HG02938 (cell line): ENCODE results near the gene CDYL2.
"Not testable (repeated sequence)": the region's sequence is repeated elsewhere in the genome, so short reads cannot be mapped to it uniquely, and the experiment has no call there.

Experiments used
- ATAC-seq: cut with Tn5 transposase; IDR thresholded peaks from one replicate; pipeline ENCODE4 v1.9.1; 2021; ENCODE audit warnings: mild to moderate bottlenecking, moderate library complexity; ENCODE audit not compliant: unreplicated experiment

CDYL2 gene

DNA sequence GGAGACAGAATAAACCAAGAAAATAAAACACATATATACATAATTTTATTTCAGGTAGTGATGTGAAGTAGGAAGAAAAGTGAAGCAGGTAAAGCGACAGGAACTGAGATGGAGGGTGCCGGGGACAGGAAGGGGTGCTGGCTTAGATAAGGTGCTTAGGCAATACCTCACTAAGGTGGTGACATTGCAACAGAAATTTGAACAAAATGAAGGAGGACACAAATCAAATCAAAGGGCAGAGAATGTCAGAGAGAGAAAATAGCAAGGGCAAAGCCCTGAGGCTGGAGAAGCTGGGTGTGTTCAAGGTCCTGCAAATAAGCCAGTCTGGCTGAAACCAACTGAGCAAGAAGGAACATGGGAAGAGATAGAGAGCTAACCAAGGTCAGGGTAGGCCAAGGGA is 5.0 kb upstream of the CDYL2 start:
- ATAC-seq: no peak

DNA sequence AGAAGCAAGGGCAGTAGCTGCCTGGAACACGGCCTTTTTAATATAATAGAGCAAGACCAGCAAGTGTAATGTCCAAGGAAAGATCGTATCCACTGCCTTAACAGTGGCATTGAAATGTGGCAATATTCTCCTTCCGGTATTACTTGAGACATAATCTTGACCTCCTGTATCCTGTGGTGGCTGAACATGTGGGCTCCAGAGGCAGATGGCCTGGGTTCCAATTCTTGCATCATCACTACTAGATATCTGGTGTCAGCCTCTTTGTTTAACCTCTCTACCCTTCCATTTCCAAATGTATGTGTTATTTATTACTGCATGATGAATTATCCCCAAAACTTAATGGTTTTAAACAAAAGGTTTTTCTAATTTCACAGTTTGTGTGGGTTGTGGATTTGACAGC is 3.5 kb upstream of the CDYL2 start:
- no peak for ATAC-seq

DNA sequence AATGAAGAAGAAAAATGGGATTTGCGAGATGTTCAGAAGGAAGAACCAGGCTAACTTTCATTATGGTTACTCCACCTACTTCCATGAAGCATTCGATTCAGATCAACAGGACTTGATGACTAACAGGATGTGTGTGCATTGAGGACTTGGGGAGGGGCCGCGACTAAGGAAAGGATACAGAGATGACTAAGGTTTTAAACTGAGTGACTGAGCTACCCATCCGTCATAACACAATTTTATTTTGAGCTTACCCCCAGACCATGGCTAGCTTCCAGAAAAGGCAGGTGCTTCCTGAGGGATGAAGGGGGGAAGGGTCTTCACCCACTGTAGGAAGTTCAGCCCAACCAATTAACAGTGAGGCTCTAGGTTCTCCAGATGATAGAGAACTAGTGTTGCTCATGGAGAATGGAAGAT is 2.5 kb upstream of the CDYL2 start:
- no peak for ATAC-seq

DNA sequence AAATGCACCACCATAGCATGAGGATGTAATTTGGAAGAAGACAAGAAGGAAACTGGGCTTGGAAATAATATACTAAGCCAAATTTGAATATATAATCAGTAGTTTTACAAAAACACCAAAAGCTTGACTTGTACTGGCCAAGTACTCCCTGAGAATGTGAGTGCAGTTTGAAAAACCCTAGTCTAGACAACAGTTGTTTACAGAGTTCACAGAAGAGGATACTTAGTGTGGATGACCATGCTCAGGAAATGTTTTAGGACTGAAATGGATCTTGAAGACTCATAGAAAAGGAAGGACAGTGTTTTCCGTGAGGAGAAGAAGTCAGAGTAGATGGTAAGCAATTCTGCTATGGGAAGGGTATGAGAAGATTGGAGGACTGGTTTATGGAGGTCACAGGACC is 1.9 kb upstream of the CDYL2 start:
- ATAC-seq: no peak

DNA sequence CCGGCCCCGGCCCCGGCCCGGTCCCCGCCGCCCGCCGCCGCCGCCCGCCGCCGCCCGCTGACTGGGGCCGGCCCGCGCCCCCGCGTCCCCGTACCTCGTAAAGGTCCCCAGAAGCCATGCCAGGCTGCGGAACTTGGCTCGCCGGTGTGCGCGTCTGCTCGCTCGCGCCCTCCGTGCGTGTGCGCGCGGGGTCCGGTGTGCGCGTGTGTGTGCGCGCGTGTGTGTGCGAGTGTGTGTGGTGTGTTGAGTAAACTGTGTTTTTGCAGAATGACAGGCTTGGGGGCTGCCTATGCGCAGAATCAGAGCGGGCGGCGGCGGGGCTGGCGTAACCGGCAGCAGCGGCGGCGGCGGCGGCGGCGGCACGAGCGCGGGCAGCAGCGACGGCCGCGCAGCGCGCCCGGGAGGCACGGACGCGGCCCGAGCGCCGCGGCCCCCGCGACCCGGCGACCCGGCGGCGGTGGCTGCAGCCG is 307 bp downstream of the CDYL2 start:
- peak; percentile 56 for ATAC-seq

DNA sequence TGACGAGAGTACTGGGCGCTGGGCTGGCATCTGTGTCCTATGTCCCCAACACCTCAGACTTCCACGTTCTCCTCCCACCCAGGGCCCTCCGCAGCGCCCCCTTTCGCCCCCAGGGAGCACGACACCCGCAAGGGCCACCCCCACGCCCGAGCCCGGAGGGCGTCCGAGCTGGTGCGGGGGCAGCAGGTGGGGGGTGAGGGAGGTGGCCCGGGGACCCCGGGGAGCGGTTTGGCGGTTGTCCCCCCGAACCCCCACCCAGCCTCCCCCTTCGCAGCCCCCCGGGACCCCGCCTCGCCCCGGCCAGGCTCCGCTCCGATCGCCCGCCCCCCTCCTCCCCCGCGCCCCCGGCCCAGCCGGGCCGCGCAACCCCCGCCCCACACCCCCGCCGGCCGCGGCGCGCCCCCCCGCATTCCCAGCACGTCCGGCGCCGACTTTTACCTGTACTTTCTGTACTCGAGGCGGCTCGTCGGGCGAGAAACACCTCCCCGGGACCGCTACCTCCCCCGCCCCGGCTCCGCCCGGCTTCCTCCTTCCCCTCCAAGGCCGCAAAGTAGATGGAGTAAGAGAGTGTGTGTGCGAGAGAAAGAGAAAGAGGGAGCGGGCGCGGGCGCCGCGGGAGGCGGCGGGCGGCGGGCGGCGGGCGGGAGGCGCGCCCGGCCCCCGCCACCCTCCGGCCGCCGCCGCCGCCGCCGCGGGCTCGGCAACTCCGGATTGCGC is 901 bp downstream of the CDYL2 start:
- ATAC-seq: peak; percentile 26

DNA sequence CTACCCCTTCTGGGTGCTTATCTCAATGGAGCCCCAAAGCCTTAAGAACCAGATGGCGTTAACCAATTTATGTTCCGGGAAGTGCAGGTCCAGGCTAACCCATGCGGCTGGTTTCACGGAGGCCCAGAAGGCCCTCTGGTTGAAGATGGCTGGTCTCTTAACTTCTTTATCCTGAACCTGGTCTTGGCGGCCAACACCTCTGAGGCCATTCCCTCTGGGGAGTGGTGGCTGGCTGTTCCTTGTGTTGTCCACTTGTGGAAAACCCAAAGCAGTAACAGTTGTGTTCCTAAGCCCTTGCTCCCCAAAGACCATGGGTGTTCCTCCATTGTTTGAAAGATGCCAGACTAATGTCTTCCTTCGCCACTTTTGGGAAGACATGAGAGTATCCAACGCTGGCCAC is 1.5 kb downstream of the CDYL2 start:
- ATAC-seq: no peak

DNA sequence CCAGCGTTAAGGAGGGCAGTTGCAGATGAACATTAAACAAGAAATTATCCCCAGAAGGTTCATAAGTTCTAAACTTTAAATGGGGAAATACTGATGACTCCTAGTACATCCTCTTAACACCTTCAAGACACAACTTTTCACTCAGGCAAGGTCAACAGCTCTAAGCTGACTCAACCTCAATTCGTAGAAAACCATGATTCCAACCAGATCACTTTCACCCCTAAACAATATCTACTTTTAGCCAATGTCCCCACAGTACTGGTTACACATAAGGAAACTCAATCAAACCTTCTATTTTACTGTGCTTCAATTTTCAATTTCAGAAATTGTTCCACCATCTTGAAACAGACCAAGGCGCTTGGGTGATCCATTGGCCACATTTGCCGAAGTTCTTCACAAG is 2.3 kb downstream of the CDYL2 start:
- no peak for ATAC-seq

DNA sequence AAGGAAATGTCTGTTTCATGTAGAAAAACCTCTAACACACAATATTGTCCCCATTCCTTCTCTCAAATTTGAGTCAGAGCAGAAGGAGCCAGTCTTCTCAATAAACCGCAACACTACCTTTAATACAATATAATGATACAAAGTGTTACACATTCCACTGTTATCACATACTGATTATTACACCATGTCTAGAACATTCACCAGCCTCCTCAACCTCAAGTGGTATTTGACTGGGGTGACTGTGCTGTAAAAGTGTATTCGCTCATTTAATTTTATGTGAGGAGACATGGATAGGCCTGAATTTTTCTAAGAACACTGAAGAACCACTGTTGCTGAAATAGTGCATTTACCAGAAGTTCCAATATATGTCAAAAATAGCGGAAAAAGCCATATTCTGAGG is 10.3 kb downstream of the CDYL2 start:
- no peak for ATAC-seq

DNA sequence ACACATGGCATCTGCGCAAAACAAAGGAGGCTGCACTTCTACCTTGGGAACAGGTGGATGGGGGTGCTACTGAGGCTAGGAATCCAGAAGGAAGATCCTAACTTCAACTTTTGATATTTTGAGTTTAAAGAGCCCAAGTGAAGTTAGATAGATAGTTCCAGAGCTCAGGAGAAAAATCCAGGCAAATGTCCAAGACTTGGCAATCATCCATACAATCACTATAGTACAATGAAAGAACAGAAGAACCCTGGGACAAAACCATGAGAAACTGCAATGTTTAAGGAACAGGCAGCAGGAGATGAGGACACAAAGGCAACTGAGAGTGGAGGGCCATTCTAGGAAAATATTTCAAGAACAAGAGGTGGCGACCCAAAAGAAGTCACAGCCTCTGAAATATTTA is 12.4 kb downstream of the CDYL2 start:
- no peak for ATAC-seq

DNA sequence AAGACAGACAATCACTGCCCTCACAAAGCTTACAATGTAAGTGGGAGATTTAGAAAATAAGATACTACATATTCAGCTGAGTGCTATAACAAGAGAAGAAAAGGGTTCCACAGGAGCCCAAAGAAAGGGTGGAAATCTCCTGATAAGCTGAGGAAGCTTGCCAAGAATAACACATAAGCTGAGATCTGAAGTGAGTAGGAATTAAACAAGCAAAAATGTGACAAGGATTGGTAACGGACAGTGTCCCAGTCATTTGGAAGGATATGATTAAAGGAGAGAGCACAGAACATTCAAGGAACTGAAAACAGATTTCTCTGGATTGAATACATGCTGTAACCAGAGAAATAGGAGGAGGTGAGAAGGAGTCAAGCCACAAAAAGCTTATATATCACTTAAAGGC is 13.0 kb downstream of the CDYL2 start:
- ATAC-seq: no peak

DNA sequence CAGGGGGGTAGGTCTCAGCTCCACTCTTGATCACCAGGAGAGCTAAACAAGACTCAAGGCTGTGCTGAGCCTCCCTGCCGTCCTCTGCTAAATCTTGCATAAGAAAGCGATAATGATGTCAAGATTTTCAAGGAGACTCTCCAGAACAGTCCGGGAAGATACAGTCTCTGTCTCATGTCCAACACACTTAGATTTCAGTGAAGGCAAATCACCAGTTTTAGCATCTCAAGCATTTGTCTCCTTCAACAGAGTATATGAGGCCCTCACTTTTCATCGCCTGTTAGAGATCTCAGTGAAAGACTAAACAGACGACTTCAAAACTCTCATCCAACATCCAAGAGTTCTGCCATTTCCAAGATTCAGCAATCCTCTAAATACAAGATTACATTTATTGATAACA is 13.6 kb downstream of the CDYL2 start:
- ATAC-seq: no peak

DNA sequence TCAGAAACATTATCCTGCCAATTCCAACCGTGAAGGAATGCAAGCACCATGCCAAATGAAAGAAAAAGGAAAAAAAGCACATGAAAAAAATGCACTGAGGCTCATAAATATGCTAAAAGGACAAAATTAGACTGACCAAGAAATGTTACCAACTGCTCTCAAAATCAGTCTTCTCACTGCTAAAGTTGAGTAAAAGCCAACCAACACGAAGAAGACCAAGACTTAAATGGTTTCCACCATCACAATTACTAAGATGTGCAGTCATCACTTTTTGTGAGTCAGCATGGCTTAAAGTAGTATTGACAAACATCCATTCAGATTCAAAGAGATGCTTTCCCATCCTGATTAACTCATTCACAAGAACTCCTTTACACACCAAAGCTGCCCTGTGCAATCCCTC is 16.4 kb downstream of the CDYL2 start:
- ATAC-seq: no peak

DNA sequence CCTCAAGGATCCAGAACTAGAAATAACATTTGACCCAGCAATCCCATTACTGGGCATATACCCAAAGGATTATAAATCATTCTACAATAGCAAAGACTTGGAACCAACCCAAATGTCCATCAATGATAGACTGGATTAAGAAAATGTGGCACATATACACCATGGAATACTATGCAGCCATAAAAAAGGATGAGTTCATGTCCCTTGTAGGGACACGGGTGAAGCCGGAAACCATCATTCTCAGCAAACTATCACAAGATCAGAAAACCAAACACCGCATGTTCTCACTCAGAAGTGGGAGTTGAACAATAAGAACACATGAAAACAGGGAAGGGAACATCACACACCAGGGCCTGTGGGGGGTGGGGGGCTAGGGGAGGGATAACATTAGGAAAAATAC is 17.8 kb downstream of the CDYL2 start:
- ATAC-seq: not testable (repeated sequence)

DNA sequence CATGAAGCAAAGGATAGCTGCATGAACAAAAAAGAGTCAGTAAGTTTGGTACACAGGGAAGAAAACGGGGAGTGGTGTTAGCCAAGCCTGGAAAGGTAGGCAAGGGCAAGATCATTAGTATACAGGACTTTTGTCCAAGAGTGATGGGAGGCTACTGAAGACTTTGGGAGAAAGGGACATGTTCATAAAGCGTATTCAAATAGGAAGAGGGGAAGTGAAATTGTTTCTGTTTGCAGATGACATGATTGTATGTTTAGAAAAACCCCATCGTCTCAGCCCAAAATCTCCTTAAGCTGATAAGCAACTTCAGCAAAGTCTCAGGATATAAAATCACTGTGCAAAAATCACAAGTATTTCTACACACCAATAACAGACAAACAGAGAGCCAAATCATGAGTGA is 19.4 kb downstream of the CDYL2 start:
- no peak for ATAC-seq

DNA sequence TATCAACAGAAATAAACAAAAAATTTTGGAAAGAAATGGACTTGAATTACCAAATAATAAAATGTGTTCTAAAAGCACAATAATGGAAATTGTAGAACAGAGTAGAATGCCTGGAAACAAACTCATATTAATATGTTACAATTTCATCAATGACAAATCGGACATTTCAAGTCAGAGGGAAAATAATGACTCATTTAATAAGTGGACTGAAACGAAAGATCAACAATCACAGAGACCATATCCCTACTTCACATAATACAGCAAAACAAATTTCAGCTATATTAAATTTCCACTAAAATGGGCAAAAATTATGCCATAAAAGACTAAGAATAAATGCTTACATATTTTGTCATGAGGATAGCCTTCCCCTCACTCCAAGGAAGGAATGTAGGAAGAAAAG is 25.7 kb downstream of the CDYL2 start:
- ATAC-seq: no peak

DNA sequence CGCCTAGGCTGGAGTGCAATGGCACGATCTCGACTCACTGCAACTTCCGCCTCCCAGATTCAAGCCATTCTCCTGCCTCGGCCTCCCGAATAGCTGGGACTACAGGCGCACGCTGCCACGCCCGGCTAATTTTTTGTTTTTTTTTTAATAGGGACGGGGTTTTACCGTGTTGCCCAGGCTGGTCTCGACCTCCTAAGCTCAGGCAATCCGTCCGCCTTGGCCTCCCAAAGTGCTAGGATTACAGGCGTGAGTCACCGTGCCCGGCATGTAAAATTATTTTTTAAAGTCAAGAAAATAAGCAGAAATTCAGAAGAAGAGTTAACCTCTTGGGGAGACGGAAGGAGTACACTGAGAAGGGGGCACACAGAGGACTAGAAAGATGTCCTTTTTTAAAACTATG is 27.5 kb downstream of the CDYL2 start:
- ATAC-seq: no peak

DNA sequence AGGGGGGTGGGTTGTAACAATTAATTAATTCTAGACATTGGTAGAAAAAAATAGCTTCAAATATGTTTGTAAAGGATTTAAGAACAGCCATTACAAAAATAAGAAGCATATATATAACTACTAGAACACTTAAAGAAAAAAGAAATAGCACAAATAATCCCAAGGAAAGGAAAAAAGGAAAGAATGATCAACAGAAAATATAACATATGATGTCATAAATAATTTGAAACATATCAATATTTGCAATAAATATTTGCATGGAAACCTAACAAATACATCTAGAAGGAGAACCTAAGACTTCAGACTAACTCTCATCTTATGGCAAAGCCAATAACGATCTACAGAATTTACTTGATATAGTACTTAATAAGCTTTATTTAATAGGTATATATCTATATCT is 28.9 kb downstream of the CDYL2 start:
- no peak for ATAC-seq

DNA sequence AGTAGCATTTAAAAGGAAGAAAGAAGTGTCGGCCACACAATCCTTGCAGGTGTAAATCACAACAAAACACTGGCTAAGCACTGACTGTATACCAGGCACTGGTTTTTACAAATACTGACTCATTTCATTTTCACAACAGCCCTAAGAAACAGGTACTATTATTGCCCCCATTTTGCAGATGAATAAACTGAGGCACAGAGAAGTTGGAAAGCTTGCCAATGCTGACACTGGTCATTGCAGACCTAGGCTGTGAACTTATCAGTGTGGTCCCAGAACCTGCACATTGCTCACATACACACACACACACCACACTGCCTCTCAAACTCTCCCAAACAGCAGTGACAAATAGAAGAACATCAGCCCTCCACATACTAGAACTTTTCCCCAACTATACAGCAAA is 37.6 kb downstream of the CDYL2 start:
- ATAC-seq: no peak

DNA sequence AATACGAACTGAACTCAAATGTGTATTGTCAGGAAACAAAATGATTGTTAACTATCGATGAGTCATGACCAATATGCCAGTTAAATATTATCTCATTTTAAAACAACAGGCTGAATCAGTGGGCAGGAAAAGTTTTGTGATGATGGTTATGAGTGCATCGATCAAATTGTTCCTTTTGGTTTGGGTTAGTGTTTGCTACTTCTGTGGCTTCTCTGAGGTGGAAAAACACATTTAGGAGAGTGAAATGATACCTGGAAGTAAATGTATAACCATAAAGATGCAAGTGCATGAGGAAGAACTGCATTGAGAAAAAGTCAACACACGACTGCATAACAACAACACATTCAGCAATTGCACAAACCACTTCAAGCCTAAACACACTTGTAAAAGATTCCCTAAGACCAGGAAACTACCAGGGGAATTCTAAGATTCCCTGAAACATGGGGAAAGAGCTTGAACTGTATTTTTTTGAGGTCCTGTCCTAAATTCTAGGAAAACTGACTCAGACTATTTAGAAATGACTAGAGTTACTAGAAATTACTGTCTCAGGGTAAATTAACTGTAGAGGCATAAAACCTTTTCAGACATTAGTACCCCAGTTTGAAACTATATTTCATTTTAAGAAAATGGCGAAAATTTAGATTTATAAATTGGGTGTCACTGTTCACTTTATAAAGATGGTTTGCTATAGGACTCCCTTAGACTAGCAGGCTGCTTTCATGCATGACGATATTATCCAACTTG is 44.8 kb downstream of the CDYL2 start:
- ATAC-seq: no peak

DNA sequence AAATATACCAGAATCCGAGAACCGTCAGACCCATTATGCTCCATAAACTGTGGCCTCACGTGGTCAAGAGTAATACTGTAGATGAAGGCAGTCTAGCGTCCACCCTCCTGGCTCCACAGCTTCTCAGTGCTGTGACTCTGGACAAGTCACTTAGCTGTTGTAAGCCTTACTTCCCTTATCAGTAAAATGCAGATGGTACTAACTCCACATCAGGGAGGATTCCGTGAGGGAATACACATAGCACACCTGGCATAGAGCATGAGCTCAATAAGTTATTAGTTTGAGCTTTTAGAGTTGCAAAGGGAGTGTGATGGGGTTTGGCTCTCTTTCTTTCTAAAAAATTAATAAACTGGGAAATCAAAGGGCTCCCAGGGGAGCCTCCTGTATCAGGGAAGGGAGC is 49.9 kb downstream of the CDYL2 start:
- no peak for ATAC-seq

DNA sequence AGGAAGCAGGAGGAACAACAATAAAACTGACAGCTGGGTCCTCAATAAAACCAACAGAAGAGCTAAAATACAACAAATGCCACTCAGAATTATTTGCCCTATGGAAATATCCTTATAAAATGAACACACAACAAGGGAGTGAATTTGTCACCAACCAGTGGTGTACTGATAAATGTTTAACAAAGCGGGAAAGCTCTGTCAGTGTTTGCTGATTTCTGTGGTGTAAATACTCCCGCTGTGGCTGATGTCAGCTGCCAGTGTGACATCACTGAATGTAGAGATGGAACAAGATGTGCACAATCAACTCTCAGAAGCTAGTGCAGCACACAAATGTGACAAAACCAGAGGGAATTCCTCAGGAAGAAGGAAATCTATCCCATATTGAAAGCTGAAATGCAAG is 51.9 kb downstream of the CDYL2 start:
- no peak for ATAC-seq

DNA sequence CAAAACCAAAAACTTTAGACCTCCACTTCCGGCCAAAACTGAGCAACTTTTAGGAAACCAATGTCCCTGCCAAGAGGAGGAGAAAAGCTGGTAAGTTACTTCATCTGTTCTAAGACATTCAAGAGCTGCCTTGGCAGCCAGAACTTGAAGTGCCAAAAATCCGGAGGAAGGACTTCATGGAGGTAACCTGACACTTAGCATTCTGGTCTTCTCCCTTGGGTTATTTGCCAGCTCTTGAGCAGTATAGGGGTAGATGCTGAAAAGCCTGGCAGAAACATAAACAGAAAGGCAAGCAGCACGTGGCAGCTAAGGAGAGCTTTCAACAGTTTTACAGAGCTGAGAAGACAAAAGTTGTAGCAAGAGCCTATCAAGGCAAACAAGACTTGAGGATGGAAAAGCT is 53.2 kb downstream of the CDYL2 start:
- ATAC-seq: no peak
